SK-N-SH (cell line): Measurements from ENCODE around the gene CEACAM5.

ENCODE experiments used
- CHD2 ChIP-seq: fragments of 150-350 bp; IDR thresholded peaks from 2 replicates; pipeline ENCODE4 v1.6.1; 2018; ENCODE audit warnings: low read length; ENCODE audit not compliant: partially characterized antibody
- CTCF ChIP-seq: fragments of 200-600 bp; sonication (generic); IDR thresholded peaks from 2 replicates; pipeline ENCODE4 v1.6.1; 2017; ENCODE audit warnings: antibody characterized with exemption, mild to moderate bottlenecking, moderate library complexity
- EP300 ChIP-seq, 2 experiments: IDR thresholded peaks; 2 replicates each; pipeline versions ENCODE4 v1.4.0 to v1.6.1; 2012; ENCODE audit warnings: borderline replicate concordance in 1 of 2, low read depth in 1 of 2, low read length in 1 of 2
- EZH2phosphoT487 ChIP-seq: fragments of 200-600 bp; sonication (generic); IDR thresholded peaks from 2 replicates; pipeline ENCODE4 v1.6.1; 2017; ENCODE audit warnings: low read depth, mixed run types, mild to moderate bottlenecking, antibody characterized with exemption, moderate library complexity, borderline replicate concordance
- GABPA ChIP-seq: IDR thresholded peaks from 2 replicates; pipeline ENCODE4 v1.4.0; 2012; ENCODE audit warnings: low read depth, mild to moderate bottlenecking
- IRF3 ChIP-seq: fragments of 150-350 bp; IDR thresholded peaks from 2 replicates; pipeline ENCODE4 v1.6.1; 2016; ENCODE audit warnings: mild to moderate bottlenecking, low read depth, low read length
- MAX ChIP-seq: IDR thresholded peaks from 2 replicates; pipeline ENCODE4 v1.4.0; 2012; ENCODE audit warnings: low read depth
- MXI1 ChIP-seq: IDR thresholded peaks from 2 replicates; pipeline ENCODE4 v1.6.1; 2012; ENCODE audit warnings: mild to moderate bottlenecking, low read depth, low read length, improper control_type of control experiment
- NFIC ChIP-seq: IDR thresholded peaks from 2 replicates; pipeline ENCODE4 v1.4.0; 2012; ENCODE audit warnings: borderline replicate concordance
- NRF1 ChIP-seq: IDR thresholded peaks from 2 replicates; pipeline ENCODE4 v1.6.1; 2012; ENCODE audit warnings: low read depth, mild to moderate bottlenecking, low read length
- REST ChIP-seq: IDR thresholded peaks from 2 replicates; pipeline ENCODE4 v1.6.1; 2012; ENCODE audit warnings: mild to moderate bottlenecking, low read depth, low read length, moderate library complexity
- RFX5 ChIP-seq: IDR thresholded peaks from 2 replicates; pipeline ENCODE4 v1.6.1; 2012; ENCODE audit warnings: mild to moderate bottlenecking, improper control_type of control experiment, low read length
- SMC3 ChIP-seq: IDR thresholded peaks from 2 replicates; pipeline ENCODE4 v1.6.1; 2012; ENCODE audit warnings: low read depth, low read length, improper control_type of control experiment
- ZBTB33 ChIP-seq: IDR thresholded peaks from 2 replicates; pipeline ENCODE4 v1.4.0; 2012; ENCODE audit warnings: low read depth, borderline replicate concordance

- TF ChIP-seq CTCF (no peak), SMC3 (no peak), ZBTB33 (no peak), MXI1 (no peak), RFX5 (no peak), EP300 (IDR thresholded peaks at IDR 0.05; ENCODE audit: borderline replicate concordance in 1 of 2, low read depth in 1 of 2, low read length in 1 of 2) (no peak), GABPA (no peak), NFIC (no peak), IRF3 (no peak), MAX (no peak), REST (no peak), NRF1 (no peak), EZH2phosphoT487 (no peak), CHD2 (no peak)
Observed at GRCh38 chr19:41735071-41735600, 26.7 kb downstream of the CEACAM5 start.
